ENCODE measurements around the gene PROCA1.

PROCA1 gene

DNA sequence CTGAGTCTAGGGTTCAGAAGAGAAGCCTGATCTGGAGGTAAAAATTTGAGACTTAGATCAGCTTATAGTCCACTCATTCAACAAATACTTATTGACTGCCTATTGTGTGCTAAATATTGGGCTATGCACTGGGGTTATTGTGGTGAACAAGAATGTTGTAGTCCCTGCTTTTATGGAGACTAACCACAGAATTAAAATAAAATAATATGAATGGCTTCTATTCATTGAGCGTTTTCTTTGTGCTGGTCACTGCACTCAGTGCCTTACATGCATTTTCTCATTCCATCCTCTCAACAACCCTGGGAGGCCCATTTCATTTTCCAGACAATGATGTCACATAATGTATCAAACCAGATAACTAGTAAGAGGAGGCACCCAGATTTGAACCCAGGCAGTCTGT is 21.7 kb upstream of the PROCA1 start:
- Histone ChIP-seq H3K4me1 (ENCODE audit: control insufficient read depth, low read length) (peaks cover 26% of the 10 kb centered on the region), H3K36me3 (ENCODE audit: control insufficient read depth, low read length) (peaks cover 16% of the 10 kb centered on the region), H4K20me1 (ENCODE audit: control insufficient read depth, insufficient read depth, low read depth, low read length) (no peaks in the 10 kb centered on the region), H3K9me3 (ENCODE audit: control insufficient read depth, insufficient read depth, low read length) (peaks cover 5% of the 10 kb centered on the region; the same call in 1 of the 2 replicates), H3K9me2 (replicated peaks; ENCODE audit: control insufficient read depth, low read length) (no peaks in the 10 kb centered on the region), H3K27me3 (ENCODE audit: control insufficient read depth, low read length) (no peaks in the 10 kb centered on the region), H3F3A (ENCODE audit: control insufficient read depth, insufficient read depth) (peaks cover 9% of the 10 kb centered on the region), H3K27ac (ENCODE audit: low read depth, low read length) (no peak overlapping the region), H3K4me3 (ENCODE audit: low read length) (no peak overlapping the region), H3K4me2 (ENCODE audit: low read length) (no peak overlapping the region), H3K79me2 (ENCODE audit: control insufficient read depth, low read length) (peaks cover 13% of the 10 kb centered on the region)
- no peak for TF ChIP-seq EZH2phosphoT487 (IDR thresholded peaks at IDR 0.05; ENCODE audit: borderline replicate concordance, low read length)
- TF ChIP-seq, protein P1, sequence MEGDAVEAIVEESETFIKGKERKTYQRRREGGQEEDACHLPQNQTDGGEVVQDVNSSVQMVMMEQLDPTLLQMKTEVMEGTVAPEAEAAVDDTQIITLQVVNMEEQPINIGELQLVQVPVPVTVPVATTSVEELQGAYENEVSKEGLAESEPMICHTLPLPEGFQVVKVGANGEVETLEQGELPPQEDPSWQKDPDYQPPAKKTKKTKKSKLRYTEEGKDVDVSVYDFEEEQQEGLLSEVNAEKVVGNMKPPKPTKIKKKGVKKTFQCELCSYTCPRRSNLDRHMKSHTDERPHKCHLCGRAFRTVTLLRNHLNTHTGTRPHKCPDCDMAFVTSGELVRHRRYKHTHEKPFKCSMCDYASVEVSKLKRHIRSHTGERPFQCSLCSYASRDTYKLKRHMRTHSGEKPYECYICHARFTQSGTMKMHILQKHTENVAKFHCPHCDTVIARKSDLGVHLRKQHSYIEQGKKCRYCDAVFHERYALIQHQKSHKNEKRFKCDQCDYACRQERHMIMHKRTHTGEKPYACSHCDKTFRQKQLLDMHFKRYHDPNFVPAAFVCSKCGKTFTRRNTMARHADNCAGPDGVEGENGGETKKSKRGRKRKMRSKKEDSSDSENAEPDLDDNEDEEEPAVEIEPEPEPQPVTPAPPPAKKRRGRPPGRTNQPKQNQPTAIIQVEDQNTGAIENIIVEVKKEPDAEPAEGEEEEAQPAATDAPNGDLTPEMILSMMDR (IDR thresholded peaks at IDR 0.05; ENCODE audit: low read depth, low read length, poor library complexity, severe bottlenecking), result no peak

DNA sequence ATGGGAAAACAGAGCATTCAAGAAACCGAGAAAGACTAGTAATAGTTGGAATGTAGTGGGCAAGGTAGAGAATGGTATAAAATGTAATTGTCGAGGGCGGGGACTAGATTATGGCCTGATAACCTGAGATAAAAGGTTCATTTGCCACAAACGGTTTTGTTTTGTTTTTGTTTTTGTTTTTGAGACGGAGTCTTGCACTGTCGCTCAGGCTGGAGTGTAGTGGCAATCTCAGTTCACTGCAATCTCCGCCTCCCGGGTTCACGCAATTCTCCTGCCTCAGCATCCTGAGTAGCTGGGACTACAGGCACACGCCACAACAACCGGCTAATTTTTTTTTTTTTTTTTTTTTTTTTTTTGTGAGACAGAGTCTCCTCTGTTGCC is 18.3 kb upstream of the PROCA1 start:
- Histone ChIP-seq H3K4me2 (ENCODE audit: low read length) (peak overlapping the region; percentile 100), H3K27ac (ENCODE audit: low read depth, low read length) (no peak overlapping the region)

DNA sequence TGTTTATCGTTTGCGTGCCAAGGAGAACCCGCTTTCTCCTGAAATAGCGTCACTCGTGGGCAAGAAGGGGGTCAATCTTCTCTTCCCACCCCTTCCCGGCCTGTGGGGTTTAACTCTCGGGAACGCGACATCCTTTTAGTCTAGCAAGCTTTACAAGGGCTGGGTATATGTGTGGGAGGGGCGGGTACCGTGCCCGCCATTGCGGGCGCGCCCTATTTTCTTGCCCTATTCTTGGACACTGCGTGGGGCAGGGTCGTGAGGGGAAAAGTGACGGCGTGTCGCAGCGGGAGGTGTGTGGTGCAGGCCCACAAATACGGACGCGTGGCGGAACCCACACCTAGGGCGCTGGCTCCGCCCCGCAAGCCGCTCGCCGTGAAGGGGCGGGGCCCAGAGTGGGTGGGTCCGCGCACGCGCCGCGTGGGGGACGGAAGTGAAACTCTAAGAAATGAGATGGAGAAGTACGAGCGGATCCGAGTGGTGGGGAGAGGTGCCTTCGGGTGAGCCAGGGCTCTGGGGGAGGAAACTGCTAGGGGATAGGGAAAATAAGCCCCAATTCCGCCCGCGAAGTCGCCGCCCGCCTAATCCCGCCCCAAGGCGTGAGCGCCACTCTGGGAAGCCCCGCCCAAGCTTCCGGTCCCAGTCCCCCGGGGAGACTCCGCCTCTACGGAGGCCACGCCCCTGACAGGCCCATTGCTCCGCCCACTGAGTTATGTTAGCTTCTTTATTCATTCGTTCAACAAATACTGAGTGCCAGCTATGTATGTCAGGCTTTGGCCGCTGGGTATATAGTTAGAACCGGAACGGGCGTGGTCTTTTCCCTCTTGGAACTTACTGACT is 16.9 kb upstream of the PROCA1 start, which contains the start of gene NEK8:
NEK8 (plus strand) TSS at position 425 of the 837 bp plus-strand sequence; CDS start at position 451, 26 bp downstream.
- TF ChIP-seq, protein P1 (IDR thresholded peaks at IDR 0.05; ENCODE audit: low read depth, low read length, poor library complexity, severe bottlenecking), result no peak
- TF ChIP-seq EZH2phosphoT487 (IDR thresholded peaks at IDR 0.05; ENCODE audit: borderline replicate concordance, low read length), result no peak
- Histone ChIP-seq H3K27me3 (ENCODE audit: control insufficient read depth, low read length) (no peaks in the 10 kb centered on the region), H3K9me2 (replicated peaks; ENCODE audit: control insufficient read depth, low read length) (no peaks in the 10 kb centered on the region), H3K9me3 (ENCODE audit: control insufficient read depth, insufficient read depth, low read length) (no peaks in the 10 kb centered on the region), H3F3A (ENCODE audit: control insufficient read depth, insufficient read depth) (peaks cover 34% of the 10 kb centered on the region), H3K4me1 (ENCODE audit: control insufficient read depth, low read length) (peaks cover 46% of the 10 kb centered on the region), H3K4me3 (ENCODE audit: low read length) (peak within 1 kb of the TSS; percentile 94), H3K79me2 (ENCODE audit: control insufficient read depth, low read length) (peaks cover 17% of the 10 kb centered on the region), H3K4me2 (ENCODE audit: low read length) (peak within 1 kb of the TSS; percentile 100), H3K27ac (ENCODE audit: low read depth, low read length) (peak within 1 kb of the TSS; percentile 95), H3K36me3 (ENCODE audit: control insufficient read depth, low read length) (peaks cover 23% of the 10 kb centered on the region), H4K20me1 (ENCODE audit: control insufficient read depth, insufficient read depth, low read depth, low read length) (peaks cover 3% of the 10 kb centered on the region; the same call in 1 of the 2 replicates)

More for the DNA sequence above, 18.3 kb upstream of the PROCA1 start:
- Histone ChIP-seq H3K9me2 (replicated peaks; ENCODE audit: control insufficient read depth, low read length) (no peaks in the 10 kb centered on the region), H3F3A (ENCODE audit: control insufficient read depth, insufficient read depth) (peaks cover 21% of the 10 kb centered on the region), H3K9me3 (ENCODE audit: control insufficient read depth, insufficient read depth, low read length) (no peaks in the 10 kb centered on the region), H3K79me2 (ENCODE audit: control insufficient read depth, low read length) (peaks cover 17% of the 10 kb centered on the region), H3K27me3 (ENCODE audit: control insufficient read depth, low read length) (no peaks in the 10 kb centered on the region), H3K4me3 (ENCODE audit: low read length) (peak overlapping the region; percentile 94), H3K36me3 (ENCODE audit: control insufficient read depth, low read length) (peaks cover 13% of the 10 kb centered on the region), H4K20me1 (ENCODE audit: control insufficient read depth, insufficient read depth, low read depth, low read length) (no peaks in the 10 kb centered on the region), H3K4me1 (ENCODE audit: control insufficient read depth, low read length) (peaks cover 35% of the 10 kb centered on the region)
- TF ChIP-seq, protein P1 (IDR thresholded peaks at IDR 0.05; ENCODE audit: low read depth, low read length, poor library complexity, severe bottlenecking), result no peak
- TF ChIP-seq EZH2phosphoT487 (IDR thresholded peaks at IDR 0.05; ENCODE audit: borderline replicate concordance, low read length), result no peak
